Measurements from ENCODE around the gene DSG1.

- no peak for TF ChIP-seq CTCF (IDR thresholded peaks at IDR 0.05)
- no peak for TF ChIP-seq NFYB (CRISPR knock-in tag; conservative IDR thresholded peaks at IDR 0.05; ENCODE audit: low read depth)
- no peak for TF ChIP-seq CBFB (CRISPR knock-in tag; IDR thresholded peaks at IDR 0.05; ENCODE audit: low read depth)
Measured at GRCh38 chr18:31354990-31355389, 37.0 kb downstream of the DSG1 start.
